HG03135 (cell line): Measurements from ENCODE around the gene TEX2.
"Not testable (repeated sequence)": the region's sequence is repeated elsewhere in the genome, so short reads cannot be mapped to it uniquely, and the experiment has no call there.

Source experiments
- ATAC-seq: cut with Tn5 transposase; IDR thresholded peaks from one replicate; pipeline ENCODE4 v1.9.1; 2021; ENCODE audit warnings: mild to moderate bottlenecking, moderate library complexity; ENCODE audit not compliant: unreplicated experiment

TEX2 gene

DNA sequence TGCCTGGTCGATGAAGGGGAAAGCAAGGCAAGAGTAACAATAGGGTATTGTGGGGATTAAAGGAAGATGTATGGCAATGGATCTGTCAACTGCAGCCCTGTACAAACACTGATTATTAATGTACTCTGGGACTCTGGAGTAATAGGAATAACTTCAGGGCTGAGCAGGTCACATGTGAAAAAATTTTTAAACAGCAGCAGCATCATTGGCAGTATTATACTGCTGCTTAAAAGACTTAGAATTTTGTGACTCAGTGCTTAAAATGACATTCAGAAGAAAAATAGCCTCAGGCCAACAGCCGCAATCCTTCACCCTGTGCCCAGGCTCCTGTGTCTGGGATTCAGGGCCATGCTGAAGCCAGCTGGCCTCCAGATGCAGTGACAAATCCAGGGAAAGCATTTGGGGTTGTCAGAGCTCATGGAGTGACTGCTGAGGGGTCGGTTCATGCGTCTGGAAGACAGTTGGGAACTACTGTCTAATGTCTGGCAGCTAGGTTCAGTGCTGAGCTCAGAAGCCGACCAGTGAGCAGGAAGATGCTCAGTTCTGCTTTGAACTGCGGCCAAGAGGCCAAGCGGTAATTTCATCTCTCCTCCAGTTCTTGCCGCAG is 22.2 kb downstream of the TEX2 start:
- no peak for ATAC-seq

DNA sequence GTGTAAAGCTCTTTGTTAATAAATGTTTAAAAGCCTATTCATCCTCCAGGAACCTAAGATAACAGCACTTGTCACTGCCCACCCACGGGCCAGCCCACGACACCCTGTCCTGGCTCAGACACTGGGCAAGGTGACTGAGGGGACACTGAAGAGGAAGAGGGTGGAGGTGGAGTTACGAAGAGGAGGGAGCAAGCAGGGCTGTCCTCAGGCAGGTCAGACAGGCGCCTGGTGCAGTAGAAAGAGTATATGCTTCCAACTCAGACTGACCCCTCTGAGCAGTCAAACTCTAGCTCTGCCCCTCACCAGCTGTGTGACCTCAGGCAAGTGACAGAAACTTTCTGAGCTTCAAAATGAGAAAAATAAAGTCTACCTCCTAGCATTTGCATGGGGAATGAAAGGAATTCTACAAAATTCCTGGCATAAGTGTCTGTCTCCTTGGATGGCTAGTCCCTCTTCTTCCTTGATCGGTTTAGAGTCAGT is 22.8 kb downstream of the TEX2 start:
- no peak for ATAC-seq

DNA sequence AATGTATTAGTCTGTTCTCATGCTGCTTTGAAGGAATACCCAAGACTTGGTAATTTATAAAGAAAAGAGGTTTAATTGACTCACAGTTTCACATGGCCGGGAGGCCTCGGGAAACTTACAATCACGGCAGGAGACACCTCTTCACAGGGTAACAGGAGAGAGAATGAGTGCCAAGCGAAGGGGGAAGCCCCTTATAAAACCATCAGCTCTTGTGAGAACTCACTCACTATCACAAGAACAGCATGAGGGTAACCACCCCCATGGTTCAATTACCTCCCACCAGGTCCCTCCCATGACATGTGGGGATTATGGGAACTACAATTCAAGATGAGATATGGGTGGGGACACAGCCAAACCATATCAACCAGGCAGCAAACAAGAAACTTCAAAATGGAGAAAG is 24.6 kb downstream of the TEX2 start:
- ATAC-seq, result not testable (repeated sequence)

DNA sequence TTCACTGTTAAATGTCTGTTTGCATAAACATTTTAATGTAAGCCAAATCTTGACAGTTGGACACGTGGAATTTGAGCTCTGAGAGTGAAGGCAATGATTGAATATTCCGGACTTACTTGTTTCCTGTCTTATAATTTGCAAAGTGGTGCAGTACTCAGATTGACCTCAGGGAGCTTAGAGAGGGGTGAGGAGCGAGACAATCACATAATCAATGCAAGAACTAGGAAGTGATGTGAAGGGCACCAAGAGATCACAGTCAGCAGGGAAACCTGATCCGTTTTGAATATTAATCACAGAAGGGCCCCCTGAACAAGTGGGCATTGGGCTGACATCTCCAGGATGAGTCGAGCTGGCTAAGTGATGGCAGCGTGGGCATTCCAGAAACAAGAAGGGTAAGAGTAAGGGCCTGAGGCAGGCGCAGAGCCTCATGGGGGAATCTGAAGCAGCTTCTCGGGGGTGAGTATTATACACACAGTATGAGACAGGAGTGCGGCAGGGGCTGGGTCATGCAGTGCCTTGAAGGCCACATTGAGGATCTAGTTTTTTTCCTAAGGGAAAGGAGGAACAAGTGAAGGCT is 26.1 kb downstream of the TEX2 start:
- ATAC-seq, result no peak

DNA sequence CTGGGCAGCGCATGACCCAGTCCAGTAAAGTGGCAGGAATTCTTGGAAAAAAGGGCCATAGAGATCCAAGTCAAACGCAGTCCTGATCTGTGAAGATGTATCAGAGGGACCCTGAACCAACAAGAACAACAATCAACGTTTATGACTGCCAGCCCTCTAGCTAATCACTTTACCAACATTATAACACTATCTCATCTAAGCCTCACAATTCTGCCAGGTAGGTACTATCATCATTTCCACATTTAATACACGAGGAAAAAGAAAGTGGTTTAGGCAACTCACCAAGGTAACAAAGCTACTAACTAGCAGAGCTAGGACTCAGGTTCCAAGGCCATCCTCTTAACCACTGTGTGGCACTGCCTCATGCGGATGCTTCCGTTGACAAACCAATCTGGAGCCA is 28.1 kb downstream of the TEX2 start:
- ATAC-seq, result no peak

DNA sequence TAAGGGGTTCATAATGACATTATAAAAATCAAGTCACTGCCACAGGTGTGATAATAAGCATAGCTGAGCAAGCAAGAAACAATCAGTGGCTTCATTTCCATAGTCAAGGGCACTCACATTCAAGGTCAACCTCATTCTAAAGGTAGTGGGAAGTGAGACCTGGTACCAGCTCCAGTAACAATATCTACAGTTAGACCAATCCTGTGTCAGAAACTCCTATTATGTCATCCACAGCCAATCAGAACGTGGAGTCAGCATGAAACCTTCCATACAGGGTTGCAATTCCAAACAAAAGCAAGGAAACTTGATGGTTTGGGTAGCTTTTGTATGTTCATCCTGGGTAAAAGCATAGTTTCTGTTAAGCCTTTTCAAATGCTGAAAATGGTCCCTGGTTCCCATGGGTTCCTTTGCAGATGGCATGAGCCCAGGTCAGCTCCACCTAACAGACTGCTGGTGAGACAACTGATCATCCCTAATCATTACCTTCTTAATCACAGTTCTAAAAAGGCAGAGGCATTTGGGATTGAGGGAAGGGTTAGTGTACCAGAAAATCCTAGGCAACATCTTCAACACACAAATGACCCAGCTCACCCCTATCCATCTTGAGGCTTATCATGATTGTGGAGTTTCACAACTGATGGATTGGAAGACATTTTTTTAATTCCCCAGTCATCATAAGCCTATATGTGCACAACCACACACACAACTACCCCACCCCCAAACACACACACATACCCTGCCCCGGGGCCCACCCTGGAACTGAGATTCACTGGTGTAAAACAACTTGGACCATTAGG is 30.4 kb downstream of the TEX2 start:
- ATAC-seq, result no peak

DNA sequence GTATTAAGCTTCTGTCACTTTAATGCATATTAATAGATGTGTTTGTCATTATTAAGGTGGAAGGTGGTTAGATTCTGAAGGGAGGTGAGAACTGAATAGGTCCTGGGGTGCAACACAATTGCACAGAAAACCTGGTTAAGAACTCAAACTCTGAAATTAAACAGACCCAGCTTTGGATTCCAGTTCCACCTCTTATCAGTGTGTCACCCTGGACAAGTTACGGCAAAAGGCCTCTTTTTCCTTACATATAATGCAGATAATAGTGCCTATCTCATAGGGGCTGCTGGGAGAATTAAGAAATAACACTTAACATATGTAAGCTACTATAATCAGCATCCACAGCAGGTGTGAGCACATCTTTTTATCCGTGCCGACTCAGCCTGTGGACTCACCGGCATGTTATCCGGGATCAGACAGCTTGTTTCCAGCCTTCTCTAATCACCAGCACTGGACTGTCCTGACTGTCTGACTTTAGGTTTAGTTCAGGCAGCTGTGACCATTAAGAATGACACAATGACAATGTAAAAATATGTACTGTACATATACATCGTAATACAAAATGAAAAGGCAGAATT is 31.4 kb downstream of the TEX2 start:
- ATAC-seq, result no peak

DNA sequence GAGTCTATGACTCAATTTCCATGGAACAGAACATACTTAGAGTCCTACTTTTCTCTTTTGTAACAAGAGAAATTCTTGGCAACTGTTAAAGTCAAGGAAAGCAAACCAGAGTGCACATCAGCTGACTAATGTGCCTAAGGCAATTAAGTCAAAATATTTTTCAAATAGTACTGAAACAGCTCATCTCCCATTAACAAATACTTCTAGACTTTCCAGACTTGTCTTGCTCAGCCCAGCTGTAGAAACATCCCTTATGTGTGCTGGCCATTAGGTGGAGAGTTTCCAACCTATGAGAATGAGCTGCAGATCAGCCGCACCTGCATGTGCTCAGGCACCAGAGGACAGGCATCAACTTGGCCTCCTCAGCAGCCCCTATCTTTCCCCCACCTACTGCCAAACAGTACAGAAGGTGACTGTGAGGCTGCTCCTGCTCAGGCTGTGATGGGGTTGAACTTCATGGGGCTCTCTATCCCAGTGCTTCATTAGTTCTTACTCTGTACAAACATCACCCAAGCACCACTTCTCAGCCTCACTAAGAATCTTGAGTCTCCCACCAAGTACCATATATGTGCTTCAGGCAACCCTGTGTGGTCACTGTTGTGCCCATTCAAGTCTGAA is 32.2 kb downstream of the TEX2 start:
- no peak for ATAC-seq

DNA sequence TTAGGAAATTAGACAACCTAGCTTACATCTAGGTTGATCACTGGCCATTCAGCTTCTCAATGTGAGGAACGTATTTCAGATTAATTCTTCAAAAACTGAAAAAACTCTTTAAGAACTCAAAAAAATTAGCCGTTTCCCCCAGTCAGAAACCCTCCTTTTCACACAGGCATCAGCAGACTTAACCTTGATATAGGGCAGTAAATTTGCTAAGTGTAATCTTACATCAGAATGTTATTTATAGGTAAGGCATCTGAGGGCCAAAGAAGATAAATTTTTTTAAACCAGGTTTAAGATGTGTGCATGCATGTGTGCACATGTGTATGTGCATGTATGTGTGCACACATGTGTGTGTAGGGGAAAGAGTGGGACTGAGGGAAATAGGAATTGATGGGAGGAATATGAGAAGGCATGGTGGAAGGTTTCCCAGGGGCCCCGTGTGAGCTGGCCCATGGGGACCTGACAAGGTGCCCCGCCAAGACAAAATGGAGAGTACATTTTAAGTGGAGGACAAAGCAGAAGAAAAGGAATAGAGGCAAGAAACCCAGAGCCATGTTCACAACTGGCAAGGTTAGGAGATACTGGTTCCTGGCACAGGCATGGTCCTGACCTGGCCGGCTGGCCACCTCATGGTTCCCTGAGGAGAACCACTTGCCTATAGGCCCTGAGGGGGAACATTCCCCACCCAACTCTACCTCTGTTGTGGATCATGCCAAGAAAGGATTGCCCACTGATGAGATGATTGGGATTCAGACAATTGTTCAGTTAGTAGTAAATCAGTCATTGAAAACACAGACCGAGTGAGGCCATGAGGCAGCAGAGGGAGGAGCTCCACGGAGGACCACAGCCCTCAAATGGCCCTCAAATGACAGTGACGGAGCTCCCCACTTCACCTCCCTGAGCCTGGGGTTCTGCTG is 33.0 kb downstream of the TEX2 start:
- no peak for ATAC-seq

DNA sequence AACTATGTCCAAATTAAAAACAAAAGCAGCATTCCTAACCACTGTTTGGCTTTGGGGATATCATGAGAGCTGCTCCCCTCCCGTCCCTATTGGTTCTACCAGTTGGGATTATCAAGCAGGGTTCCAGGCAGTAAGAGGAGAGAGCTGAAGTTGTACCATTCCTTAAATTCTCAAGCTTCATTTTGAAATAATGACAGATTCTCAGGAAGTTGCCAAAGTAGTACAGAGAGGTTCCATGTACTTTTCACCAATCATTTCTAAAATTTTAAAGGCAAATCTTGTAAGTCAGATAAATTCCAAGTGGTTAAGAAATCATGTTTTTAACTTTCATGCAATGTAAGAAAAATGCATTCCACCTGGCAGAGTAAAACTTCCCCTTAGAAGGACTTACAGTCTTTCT is 36.9 kb downstream of the TEX2 start:
- ATAC-seq, result no peak

DNA sequence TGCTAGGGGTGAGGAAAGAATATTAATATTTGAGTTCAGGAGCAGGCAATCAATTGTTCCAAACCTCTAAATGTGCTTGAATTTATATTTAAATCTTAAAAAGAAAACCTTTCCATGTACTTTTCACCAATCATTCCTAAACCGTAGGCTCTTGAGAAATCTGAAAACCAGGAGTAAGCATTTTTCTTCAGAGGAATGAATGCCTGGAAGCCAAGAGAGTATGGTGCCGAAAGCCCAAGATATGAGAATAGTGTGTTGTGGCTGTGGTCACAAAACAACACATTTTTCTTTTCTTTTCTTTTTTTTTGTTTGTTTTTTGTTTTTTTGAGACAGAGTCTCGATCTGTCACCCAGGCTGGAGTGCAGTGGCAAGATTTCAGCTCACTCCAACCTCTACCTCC is 37.6 kb downstream of the TEX2 start:
- no peak for ATAC-seq

DNA sequence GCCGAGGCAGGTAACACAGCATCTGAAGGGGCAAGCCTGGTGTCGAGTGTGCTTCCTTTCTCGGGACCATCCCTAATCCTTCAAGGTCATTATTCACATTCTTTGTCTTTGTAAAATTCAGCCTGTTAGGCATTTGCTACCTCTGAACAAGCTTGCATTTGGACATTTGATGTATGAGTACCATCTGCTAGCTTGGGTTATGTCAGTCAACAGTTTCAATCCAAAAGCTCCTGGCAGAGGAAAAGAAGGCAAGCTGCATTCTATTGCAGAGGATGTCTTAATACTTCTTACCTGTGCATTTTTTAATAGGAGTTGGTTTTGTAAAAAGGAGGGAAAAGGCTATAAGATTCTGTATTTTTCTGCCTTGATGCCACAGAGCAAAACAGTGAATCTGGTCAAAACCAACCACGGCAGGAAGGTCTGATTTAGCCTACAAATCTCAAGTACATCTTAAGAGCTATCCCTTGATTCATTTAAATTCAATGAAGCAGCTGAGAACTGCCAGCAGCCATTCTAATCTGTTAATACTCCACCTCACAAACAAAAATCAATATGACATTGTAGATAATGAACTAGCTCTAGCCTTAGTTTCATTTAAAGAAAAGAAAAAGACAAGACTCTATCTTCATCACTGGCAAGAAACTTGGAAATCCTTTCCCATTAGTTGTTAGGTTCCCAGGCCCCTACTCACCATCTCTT is 39.0 kb downstream of the TEX2 start:
- ATAC-seq, result no peak

DNA sequence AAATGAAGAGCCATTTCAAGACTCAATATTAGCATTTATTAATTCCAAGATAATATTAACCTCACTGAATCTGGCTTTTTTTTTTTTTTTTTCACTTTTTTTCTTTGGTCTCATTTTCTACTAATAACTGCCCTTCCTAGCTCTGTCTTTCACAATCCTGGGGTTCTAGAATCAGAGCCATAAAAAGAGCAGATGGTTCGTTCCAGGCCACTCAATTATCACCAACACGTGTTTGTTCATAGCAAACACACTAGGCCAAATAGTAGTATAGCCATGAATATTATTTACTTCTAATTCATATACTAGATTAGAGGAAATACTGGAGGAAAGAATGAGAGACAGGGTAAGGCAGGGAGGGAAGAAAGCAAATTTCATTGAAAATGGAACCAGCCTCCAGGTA is 39.8 kb downstream of the TEX2 start:
- no peak for ATAC-seq

DNA sequence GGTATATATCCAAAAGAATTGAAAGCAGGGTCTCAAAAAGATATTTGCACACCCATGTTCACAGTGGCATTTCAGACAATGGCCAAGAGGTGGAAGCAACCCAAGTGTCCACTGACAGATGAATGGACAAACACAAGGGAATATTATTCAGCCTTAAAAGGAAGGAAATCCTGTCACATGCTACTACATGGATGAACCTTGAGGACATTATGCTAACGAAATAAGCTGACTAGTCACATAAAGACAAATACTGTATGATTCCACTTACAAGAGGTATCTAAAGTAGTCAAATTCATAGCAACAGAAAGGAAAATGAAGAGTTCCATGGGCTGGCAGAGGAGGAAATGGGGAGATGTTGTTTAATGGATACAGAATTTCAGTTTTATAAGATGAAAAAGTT is 41.4 kb downstream of the TEX2 start:
- no peak for ATAC-seq

DNA sequence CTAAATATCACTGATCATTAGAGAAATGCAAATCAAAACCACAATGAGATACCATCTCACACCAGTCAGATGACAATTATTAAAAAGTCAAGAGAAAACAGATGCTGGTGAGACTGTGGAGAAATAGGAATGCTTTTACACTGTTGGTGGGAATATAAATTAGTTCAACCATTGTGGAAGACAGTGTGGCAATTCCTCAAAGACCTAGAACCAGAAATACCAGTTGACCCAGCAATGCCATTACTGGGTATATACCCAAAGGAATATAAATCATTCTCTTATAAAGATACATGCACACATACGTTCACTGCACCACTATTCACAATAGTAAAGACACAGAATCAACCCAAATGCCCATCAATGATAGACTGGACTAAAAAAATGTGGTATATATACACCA is 42.5 kb downstream of the TEX2 start:
- not testable (repeated sequence) for ATAC-seq

DNA sequence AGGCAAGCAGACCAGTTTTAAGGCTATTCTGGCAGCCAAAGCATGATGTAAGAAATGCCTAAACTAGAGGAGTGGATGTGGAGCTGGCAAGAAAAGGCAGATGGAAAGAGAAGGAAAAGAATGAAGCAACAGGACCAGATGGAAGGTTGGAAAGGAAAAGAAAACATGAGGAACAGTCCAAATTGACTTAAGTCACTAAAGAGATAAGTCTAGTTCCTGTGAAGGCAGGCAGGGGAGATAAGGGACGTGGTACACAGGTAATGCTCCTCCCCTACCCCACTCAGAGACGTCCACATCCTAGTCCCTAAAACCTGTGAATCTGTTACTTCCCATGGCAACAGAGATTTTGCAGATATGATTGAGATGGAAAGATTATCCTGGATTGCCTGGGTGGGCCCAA is 43.5 kb downstream of the TEX2 start:
- no peak for ATAC-seq

DNA sequence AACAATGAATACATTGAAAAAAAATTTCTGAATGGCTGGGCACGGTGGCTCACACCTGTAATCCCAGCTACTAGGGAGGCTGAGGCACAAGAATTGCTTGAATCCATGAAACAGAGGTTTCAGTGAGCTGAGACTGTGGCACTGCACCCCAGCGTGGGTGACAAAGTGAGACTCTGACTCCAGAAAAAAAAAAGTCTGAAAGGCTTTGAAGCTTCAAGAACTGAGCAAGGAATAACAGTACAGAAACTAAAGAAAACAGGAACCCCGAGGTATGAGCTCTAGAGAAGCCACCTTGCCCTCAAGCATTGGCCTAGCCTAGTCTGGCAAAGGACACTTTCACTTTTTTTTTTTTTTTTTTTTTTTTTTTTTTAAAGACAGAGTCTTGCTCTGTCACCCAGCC is 45.0 kb downstream of the TEX2 start:
- ATAC-seq, result peak; percentile 84

DNA sequence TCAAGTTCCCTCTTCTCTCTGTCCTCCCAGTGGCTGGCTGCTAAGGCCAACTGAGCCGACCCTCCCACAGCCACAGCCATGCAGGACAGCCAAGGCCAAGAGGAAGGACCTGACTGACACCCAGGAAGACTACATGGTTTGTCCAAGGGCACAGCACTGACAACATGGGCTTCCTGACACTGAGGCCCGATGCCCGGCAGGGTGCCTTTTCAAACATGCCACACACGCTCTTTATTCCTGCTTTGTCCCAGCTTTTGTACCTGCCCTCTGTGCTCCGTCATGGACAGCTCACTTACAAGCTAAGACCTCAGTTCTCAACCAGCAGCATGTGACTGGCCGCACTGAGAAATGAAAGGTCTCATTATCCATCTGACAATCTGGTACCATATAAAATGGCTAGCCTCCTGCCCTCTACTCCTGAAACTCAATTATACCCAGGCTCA is 45.8 kb downstream of the TEX2 start:
- no peak for ATAC-seq

DNA sequence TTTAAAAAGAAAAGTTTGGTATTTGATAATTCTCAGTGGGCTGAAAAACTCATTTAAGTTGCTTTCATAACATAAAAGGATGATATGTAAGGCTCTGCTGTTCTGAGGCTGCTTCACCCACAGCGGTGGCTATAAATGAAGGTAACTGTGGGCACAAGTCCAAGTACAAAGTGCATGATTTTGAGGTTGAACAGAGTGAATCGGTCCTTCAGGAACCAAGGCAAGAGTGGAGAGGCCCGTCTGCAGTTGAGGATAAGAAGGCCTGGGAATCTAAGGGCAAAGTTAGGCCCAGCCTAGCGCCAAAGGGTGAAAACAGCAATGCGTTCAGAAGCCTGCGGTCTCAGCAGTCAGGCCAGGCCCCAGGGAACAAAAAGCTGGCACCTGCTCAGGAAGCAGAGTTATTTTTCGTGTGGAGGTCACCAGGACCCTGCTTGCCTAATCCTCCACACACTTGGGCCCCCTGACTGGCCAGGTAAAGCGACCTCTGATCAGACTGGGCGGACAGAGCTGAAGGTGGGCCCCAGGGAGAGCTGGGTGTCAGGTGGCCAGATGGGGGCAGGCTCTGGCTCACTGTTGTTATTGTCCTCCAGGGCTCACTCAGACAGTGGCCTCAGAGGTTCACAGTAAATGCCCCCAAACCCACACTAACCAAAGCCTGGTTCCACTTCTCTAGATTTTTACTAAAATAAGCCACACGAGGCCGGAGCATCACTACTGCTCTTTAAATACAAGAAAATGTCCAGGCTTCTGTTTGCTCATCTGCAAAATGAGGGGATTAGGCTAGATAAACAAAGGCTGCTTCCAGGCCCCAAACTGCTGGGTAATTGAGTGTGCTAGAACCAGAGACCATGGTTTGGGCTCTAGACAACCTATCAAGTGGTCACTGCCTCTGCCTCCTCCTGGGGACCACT is 46.5 kb downstream of the TEX2 start:
- peak; percentile 49 for ATAC-seq
